ENCODE results near the gene ADM. TPM values are rescaled to one million over a fixed set of nuclear protein-coding genes. Genes with fewer than 3 reads are reported as not detected.

Gene ADM
- total and polyA plus RNA-seq, 2 donors (not counting 3 experiments of a cell fraction or from before 2014, with no cell fraction given), result 45.3 to 55.5 TPM

- Histone ChIP-seq H3K9ac (replicated peaks; ENCODE audit: extremely low read depth, insufficient read depth, low read length) (no peak overlapping the region), H3K9me1 (replicated peaks; ENCODE audit: control insufficient read depth, extremely low read depth, insufficient read depth, low read length) (no peaks in the 10 kb centered on the region), H2AFZ (ENCODE audit: low read depth, low read length) (no peak overlapping the region), H3K27me3 (ENCODE audit: control insufficient read depth in 2 of 2, insufficient read depth in 2 of 2, low read length in 2 of 2) (no peaks in the 10 kb centered on the region), H3K36me3 (ENCODE audit: control insufficient read depth in 2 of 2, extremely low read depth in 1 of 2, insufficient read depth in 2 of 2, low read length in 2 of 2) (peaks cover 0 to 2% of the 10 kb centered on the region in 2 experiments), H3K4me3 (replicated peaks in 1 of 3; ENCODE audit: insufficient read depth in 1 of 3, low read depth in 1 of 3, low read length in 3 of 3) (no peak overlapping the region), H3K9me3 (replicated peaks; ENCODE audit: control insufficient read depth, insufficient read depth, low read length) (no peaks in the 10 kb centered on the region), H3K4me1 (ENCODE audit: control insufficient read depth, extremely low read depth, insufficient read depth, low read length) (peaks cover 15% of the 10 kb centered on the region), H3K4me2 (ENCODE audit: insufficient read depth, low read length) (no peak overlapping the region), H3K79me2 (ENCODE audit: control insufficient read depth, insufficient read depth, low read length) (peaks cover 76% of the 10 kb centered on the region), H3K27ac (ENCODE audit: insufficient read depth, low read depth, low read length) (no peak overlapping the region), H4K20me1 (replicated peaks; ENCODE audit: control insufficient read depth, extremely low read depth, insufficient read depth, low read length) (no peaks in the 10 kb centered on the region)
- no peak for FAIRE-seq
- intact Hi-C loops (cut with micrococcal nuclease) (no loop called here), dilution Hi-C loops (cut with MboI; ENCODE audit: extremely low pct_ligation_motif_present, low sequenced_read_pairs) (no loop called here)
- POLR2A ChIA-PET, result interaction anchor here (1.5 kb wide), 1 partner anchor 16 kb away, joined by 7 read pairs; the partner anchor contains the start of gene ADM
- BruUV-seq (replicated peaks), result no TSS peak
- CTCF ChIA-PET, result interaction anchor here (0.9 kb wide), 1 partner anchor 77 kb away, joined by 4 read pairs; no protein-coding TSS in a partner anchor
- TF ChIP-seq EZH2 (IDR thresholded peaks at IDR 0.05; ENCODE audit: borderline replicate concordance, low read depth, low read length, severe bottlenecking), result no peak
- no peak for TF ChIP-seq MYC (IDR thresholded peaks at IDR 0.05; ENCODE audit: low read depth, low read length)
- TF ChIP-seq POLR2AphosphoS5 (IDR thresholded peaks at IDR 0.05; ENCODE audit: insufficient read depth, low read depth, low read length), result no peak
- no peak for TF ChIP-seq FOS (IDR thresholded peaks at IDR 0.05; ENCODE audit: borderline replicate concordance, insufficient read depth, low read length)
- TF ChIP-seq POLR2A (IDR thresholded peaks at IDR 0.05; ENCODE audit: low read depth, low read length), result no peak
- TF ChIP-seq MAX (IDR thresholded peaks at IDR 0.05; ENCODE audit: insufficient read depth, insufficient read length), result no peak
- no peak for TF ChIP-seq GATA2 (IDR thresholded peaks at IDR 0.05; ENCODE audit: insufficient read depth, insufficient read length, low read depth, low read length)
- no peak for TF ChIP-seq CTCF (IDR thresholded peaks at IDR 0.05; ENCODE audit: extremely low read depth in 1 of 2, insufficient read depth in 1 of 2, low read depth in 1 of 2, low read length in 2 of 2)
- no peak for TF ChIP-seq JUN (IDR thresholded peaks at IDR 0.05; ENCODE audit: borderline replicate concordance, insufficient read depth, insufficient read length, low read depth)
- no peak for DNase-seq (ENCODE audit: low read depth, low spot score)
These were observed 15.8 kb upstream of the ADM start for GRCh38 chr11:10288881-10289764.

Measured in endothelial cell of umbilical vein (primary cell).